ENCODE data around the gene CDC42BPA.

GRCh38 chr1:226949401-226949800 is 368.9 kb downstream of the CDC42BPA start:
- TF ChIP-seq CTCF (IDR thresholded peaks at IDR 0.05; ENCODE audit: poor library complexity, severe bottlenecking) (no peak), RAD21 (conservative IDR thresholded peaks at IDR 0.05) (no peak)
